Measurements from ENCODE around the gene CANT1. TPM values are rescaled to one million over a fixed set of nuclear protein-coding genes. Genes with fewer than 3 reads are reported as not detected.

CANT1 gene
- total RNA-seq, 1 donor from 2014 or later: 33.3 TPM

DNA sequence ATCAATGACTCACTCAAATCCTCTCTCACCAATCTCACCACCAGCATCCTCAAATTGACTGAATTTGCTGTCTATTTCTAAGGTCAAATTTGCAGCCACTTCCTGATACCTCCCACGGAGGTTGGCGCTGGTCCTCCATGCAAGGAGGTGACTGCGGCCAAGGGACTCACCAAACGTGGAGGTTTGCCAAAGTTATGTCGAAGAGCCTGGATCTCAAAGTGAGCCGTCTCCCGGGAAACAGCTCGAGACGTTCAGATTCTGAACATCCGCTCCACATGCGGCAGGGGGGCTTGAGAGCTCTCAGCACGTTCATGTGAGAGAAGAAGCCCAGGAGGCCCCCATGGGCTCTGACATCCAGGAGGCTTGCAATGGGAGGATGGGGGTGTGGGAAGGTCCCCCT, 52.4 kb downstream of the CANT1 start:
- Mint-ChIP-seq H3K4me3 (ENCODE audit: unreplicated experiment) (no peak overlapping the region), H3K4me1 (ENCODE audit: low read depth, unreplicated experiment) (peaks cover 30% of the 10 kb centered on the region), H3K27ac (ENCODE audit: unreplicated experiment) (no peak overlapping the region), H3K36me3 (ENCODE audit: unreplicated experiment) (no peaks in the 10 kb centered on the region), H3K27me3 (ENCODE audit: unreplicated experiment) (peaks cover 10% of the 10 kb centered on the region), H3K9me3 (ENCODE audit: unreplicated experiment) (peaks cover 10% of the 10 kb centered on the region)
- TF ChIP-seq, protein P1, sequence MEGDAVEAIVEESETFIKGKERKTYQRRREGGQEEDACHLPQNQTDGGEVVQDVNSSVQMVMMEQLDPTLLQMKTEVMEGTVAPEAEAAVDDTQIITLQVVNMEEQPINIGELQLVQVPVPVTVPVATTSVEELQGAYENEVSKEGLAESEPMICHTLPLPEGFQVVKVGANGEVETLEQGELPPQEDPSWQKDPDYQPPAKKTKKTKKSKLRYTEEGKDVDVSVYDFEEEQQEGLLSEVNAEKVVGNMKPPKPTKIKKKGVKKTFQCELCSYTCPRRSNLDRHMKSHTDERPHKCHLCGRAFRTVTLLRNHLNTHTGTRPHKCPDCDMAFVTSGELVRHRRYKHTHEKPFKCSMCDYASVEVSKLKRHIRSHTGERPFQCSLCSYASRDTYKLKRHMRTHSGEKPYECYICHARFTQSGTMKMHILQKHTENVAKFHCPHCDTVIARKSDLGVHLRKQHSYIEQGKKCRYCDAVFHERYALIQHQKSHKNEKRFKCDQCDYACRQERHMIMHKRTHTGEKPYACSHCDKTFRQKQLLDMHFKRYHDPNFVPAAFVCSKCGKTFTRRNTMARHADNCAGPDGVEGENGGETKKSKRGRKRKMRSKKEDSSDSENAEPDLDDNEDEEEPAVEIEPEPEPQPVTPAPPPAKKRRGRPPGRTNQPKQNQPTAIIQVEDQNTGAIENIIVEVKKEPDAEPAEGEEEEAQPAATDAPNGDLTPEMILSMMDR (IDR thresholded peaks at IDR 0.05; ENCODE audit: partially characterized antibody, unreplicated experiment): no peak
- no peak for DNase-seq

DNA sequence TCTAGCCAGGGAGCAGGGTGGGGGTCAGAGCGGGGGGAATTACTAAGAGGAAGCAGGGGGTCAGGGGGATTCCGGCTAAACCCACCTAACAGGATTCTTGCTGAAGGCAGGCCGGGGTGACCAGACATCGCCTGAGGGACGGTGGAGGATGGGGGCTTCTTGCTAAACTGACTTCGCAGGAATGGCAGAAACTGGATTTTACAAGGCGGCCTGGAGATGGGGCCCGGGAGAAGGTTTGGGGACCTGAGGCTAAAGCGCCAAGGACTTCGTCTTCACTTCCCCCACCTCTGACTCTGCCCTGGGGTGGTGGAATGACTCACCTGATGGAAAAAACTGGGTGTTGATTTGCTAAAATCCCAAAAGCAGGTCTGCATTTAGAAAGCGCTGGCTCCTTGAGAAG, 53.3 kb downstream of the CANT1 start:
- Mint-ChIP-seq H3K9me3 (ENCODE audit: unreplicated experiment) (peaks cover 15% of the 10 kb centered on the region), H3K4me1 (ENCODE audit: low read depth, unreplicated experiment) (peaks cover 27% of the 10 kb centered on the region), H3K27me3 (ENCODE audit: unreplicated experiment) (peaks cover 10% of the 10 kb centered on the region), H3K4me3 (ENCODE audit: unreplicated experiment) (no peak overlapping the region), H3K36me3 (ENCODE audit: unreplicated experiment) (no peaks in the 10 kb centered on the region), H3K27ac (ENCODE audit: unreplicated experiment) (no peak overlapping the region)
- TF ChIP-seq, protein P1 (IDR thresholded peaks at IDR 0.05; ENCODE audit: partially characterized antibody, unreplicated experiment): no peak
- DNase-seq: no peak

DNA sequence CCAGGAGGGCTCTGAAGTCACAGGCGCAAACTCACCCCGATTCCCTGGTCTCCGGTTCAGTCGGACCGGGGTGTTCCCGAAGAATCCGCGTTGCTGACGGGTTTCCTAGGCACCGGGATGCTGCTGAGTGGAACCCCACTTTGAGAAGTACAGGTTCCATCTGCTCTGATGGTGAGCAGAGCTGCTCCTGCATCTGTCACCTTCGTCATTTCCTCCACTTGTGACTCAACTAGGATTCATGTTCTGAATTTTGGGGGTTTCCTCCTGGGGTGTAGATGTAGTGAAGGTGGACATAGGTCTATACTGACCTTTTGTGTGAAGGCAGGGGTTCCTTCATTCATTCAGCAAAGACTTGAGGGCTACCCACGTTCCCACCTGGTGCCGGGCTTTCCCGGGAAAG, 54.9 kb downstream of the CANT1 start:
- TF ChIP-seq, protein P1 (IDR thresholded peaks at IDR 0.05; ENCODE audit: partially characterized antibody, unreplicated experiment): no peak
- H3K4me3 Mint-ChIP-seq (ENCODE audit: unreplicated experiment): peak overlapping the region; percentile 20
- peaks cover 27% of the 10 kb centered on the region for H3K4me1 Mint-ChIP-seq (ENCODE audit: low read depth, unreplicated experiment)
- H3K27me3 Mint-ChIP-seq (ENCODE audit: unreplicated experiment): peaks cover 10% of the 10 kb centered on the region
- DNase-seq: no peak
- H3K36me3 Mint-ChIP-seq (ENCODE audit: unreplicated experiment): peaks cover 10% of the 10 kb centered on the region
- peak overlapping the region; percentile 69 for H3K27ac Mint-ChIP-seq (ENCODE audit: unreplicated experiment)
- peaks cover 18% of the 10 kb centered on the region for H3K9me3 Mint-ChIP-seq (ENCODE audit: unreplicated experiment)

DNA sequence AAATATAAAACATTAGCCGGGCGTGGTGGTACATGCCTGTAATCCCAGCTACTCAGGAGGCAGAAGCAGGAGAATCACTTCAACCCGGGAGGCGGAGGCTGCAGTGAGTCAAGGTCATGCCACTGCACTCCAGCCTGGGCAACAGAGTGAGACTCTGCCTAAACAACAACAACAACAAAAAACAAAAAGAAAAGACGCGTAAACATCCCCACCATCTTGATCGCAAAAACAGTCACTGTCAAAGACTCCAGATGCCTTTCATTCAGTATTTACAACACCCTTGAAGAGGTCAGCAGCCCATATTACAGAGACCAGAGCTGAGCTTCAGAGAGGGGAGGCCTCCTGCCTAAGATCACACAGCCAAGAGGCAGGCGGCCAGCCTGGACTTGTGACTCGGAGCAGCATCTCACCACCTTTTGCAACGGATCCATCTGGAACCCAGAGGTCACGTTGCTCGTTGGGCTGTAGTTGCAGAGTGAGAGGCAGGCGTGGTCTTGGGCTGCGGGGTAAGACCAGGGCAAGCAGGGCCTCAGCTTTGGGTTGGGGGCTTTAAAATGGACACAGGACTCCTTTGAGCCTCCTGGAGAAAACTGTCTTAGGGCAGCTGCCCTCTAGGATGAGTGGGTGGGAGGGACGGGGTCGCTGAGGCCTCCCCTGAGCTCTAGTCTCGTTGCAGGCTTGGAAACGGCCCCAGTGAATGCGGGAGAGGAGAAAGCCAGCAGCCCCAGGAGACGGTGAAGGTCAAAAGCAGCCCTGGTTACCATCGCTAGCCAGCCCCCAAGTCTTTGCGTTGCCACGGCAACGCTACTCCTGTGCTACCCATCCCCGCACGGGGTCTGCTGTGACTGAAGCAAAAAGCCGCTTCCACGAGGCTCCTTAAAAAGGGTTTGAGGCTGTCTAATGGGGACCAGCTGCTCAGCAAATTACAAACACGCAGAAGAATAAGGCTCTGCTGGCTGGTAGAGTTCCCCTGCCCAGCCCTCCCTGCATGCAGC, 55.9 kb downstream of the CANT1 start:
- DNase-seq: peak; percentile 85

More for the DNA sequence above, 55.9 kb downstream of the CANT1 start:
- Mint-ChIP-seq H3K9me3 (ENCODE audit: unreplicated experiment) (peaks cover 19% of the 10 kb centered on the region), H3K27ac (ENCODE audit: unreplicated experiment) (peak overlapping the region; percentile 69), H3K4me1 (ENCODE audit: low read depth, unreplicated experiment) (peaks cover 24% of the 10 kb centered on the region), H3K4me3 (ENCODE audit: unreplicated experiment) (peak overlapping the region; percentile 20), H3K36me3 (ENCODE audit: unreplicated experiment) (peaks cover 10% of the 10 kb centered on the region), H3K27me3 (ENCODE audit: unreplicated experiment) (peaks cover 10% of the 10 kb centered on the region)
- TF ChIP-seq, protein P1 (IDR thresholded peaks at IDR 0.05; ENCODE audit: partially characterized antibody, unreplicated experiment): no peak

Data from glutamatergic neuron (in vitro differentiated cells).